ENCODE results near the gene NCK1.

GRCh38 chr3:136901391-136901790 lies 39.4 kb downstream of the NCK1 start:
- no peak for TF ChIP-seq POLR2AphosphoS5 (IDR thresholded peaks at IDR 0.05; ENCODE audit: low read depth, low read length)
- TF ChIP-seq REST (IDR thresholded peaks at IDR 0.05; ENCODE audit: insufficient read depth in 1 of 2, low read depth in 2 of 2, low read length in 2 of 2): no peak
- no peak for TF ChIP-seq FOXP2 (optimal IDR thresholded peaks at IDR 0.05; ENCODE audit: borderline replicate concordance, extremely low read depth, extremely low read length, insufficient read depth)
- no peak for TF ChIP-seq SIN3A (IDR thresholded peaks at IDR 0.05; ENCODE audit: borderline replicate concordance, insufficient read depth, low read length)
